ENCODE results near the gene CRIP1. TPM values are rescaled to one million over a fixed set of nuclear protein-coding genes. Genes with fewer than 3 reads are reported as not detected.

The CRIP1 gene
- total and polyA plus RNA-seq, 2 experiments from 2014 or later: 0.80 to 8.4 TPM

GRCh38 chr14:105492031-105492970, 5.6 kb downstream of the CRIP1 start:
- Histone ChIP-seq H3K4me3 (peak overlapping the region; percentile 62), H3K36me3 (ENCODE audit: insufficient read depth) (no peaks in the 10 kb centered on the region), H3K27me3 (ENCODE audit: insufficient read depth) (peaks cover 29% of the 10 kb centered on the region), H3K4me2 (peak overlapping the region; percentile 79; the same call in 1 of the 2 replicates), H3K27ac (ENCODE audit: low read depth) (no peak overlapping the region), H4K20me1 (replicated peaks; ENCODE audit: insufficient read depth) (no peaks in the 10 kb centered on the region), H3K9me2 (ENCODE audit: insufficient read depth) (peaks cover 3% of the 10 kb centered on the region; the same call in 1 of the 2 replicates), H3K4me1 (ENCODE audit: insufficient read depth) (peaks cover 4% of the 10 kb centered on the region; the same call in 1 of the 2 replicates), H3F3A (replicated peaks; ENCODE audit: low read depth) (peaks cover 4% of the 10 kb centered on the region; the same call in 1 of the 2 replicates), H2AFZ (no peak overlapping the region), H3K79me2 (replicated peaks; ENCODE audit: insufficient read depth) (no peaks in the 10 kb centered on the region)
- ATAC-seq (no peak), DNase-seq (ENCODE audit: low spot score) (no peak)
- Mint-ChIP-seq H3K36me3 (ENCODE audit: low read depth) (no peaks in the 10 kb centered on the region), H3K27ac (no peak overlapping the region), H3K4me1 (peaks cover 5% of the 10 kb centered on the region; the same call in 2 of the 3 replicates), H3K27me3 (ENCODE audit: insufficient read depth, low read depth, poor library complexity) (peaks cover 31% of the 10 kb centered on the region), H3K4me3 (peak overlapping the region; percentile 85), H3K9me3 (peaks cover 6% of the 10 kb centered on the region; the same call in 2 of the 3 replicates)
- no peak for TF ChIP-seq ZNF114 (CRISPR knock-in tag; IDR thresholded peaks at IDR 0.05)
- no peak for TF ChIP-seq ZNF462 (CRISPR knock-in tag; IDR thresholded peaks at IDR 0.05)
- no peak for TF ChIP-seq REST (IDR thresholded peaks at IDR 0.05; ENCODE audit: unreplicated experiment)
- no peak for TF ChIP-seq EZH2 (IDR thresholded peaks at IDR 0.05; ENCODE audit: low read depth, unreplicated experiment)
- TF ChIP-seq EZH2phosphoT487 (IDR thresholded peaks at IDR 0.05; ENCODE audit: unreplicated experiment): no peak
- no peak for TF ChIP-seq CTCF (conservative IDR thresholded peaks at IDR 0.05; ENCODE audit: low read depth in 2 of 2)
- TF ChIP-seq ETS1 (IDR thresholded peaks at IDR 0.05): no peak
- TF ChIP-seq CREB1 (CRISPR knock-in tag; IDR thresholded peaks at IDR 0.05; ENCODE audit: low read depth): no peak
- no peak for TF ChIP-seq NANOG (IDR thresholded peaks at IDR 0.05; ENCODE audit: borderline replicate concordance)
- no peak for TF ChIP-seq STAT1 (IDR thresholded peaks at IDR 0.05; ENCODE audit: unreplicated experiment)
- TF ChIP-seq JUNB (IDR thresholded peaks at IDR 0.05; ENCODE audit: unreplicated experiment): no peak

Data from GM23338 (cell line).